Kasumi-1 (cell line): ENCODE results near the gene BARD1.
A peak's percentile ranks its signal among the peaks of the same experiment; 100 is the strongest.
"Not testable (repeated sequence)": the region's sequence is repeated elsewhere in the genome, so short reads cannot be mapped to it uniquely, and the experiment has no call there.

Experiments
- DNase-seq, 2 experiments: peaks; one replicate each; lab custom pipeline; 2025; lab: John Stamatoyannopoulos, UW

BARD1 gene

DNA sequence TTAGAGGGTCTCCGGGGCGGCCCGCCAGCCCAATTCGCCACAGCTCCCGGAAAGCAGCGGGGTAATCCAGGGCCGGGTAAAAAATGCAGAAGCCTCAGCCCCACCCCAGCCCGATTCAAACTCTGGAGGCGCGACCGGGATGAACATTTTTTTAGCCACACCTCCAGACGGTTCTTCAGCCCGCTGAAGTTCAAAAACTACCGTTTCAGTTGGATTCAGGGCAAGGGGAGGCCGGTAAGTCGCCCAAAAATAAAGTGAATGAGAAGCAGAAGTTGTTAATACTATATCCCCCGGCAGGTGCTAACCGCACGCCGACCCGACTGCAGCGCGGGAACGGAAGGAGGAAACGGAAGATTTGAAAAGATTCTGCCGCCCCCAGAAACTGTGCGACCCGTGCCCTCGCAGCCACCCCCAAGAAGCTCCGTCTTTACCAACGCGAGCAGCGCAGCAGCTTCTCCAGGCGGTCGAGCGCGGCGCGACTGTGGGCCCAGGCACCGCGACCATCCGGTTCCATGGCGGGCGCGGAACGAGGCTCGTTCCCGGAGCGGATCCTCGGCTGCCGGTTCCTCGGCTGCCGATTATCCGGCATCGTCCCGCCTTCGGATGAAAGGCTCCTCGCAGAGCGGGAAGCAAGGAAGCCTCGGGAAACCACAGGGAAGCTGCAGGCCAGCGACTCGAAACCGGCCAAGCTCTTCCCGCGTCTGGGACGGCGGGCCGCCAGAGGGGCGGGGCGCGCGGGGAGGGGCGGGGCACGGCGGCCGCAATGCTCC lies at the start of gene BARD1:
BARD1 (minus strand) TSS at position 703 of the 770 bp plus-strand sequence; CDS start at position 589, 114 bp downstream.
- peak; percentile 33 to 55 for DNase-seq

DNA sequence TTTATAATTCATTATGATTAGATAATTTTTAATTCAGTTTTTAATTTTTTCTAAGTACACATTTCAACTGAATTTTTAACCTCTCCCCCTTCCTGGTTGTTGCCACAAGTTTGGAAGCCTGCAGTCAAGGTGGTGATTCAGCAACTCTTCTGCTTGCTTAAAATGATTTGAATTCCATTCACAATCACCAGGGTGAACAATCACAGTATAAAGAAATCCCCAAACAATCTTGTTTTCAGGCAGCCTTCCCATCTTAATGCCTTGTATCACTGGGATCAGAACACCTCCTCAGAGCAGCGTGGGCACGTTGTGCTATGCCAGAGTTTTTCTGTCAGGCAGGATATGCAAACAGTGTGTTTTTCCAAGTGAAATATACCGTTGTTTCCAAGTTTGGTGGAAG lies 46.7 kb upstream of the BARD1 start:
- DNase-seq: no peak

DNA sequence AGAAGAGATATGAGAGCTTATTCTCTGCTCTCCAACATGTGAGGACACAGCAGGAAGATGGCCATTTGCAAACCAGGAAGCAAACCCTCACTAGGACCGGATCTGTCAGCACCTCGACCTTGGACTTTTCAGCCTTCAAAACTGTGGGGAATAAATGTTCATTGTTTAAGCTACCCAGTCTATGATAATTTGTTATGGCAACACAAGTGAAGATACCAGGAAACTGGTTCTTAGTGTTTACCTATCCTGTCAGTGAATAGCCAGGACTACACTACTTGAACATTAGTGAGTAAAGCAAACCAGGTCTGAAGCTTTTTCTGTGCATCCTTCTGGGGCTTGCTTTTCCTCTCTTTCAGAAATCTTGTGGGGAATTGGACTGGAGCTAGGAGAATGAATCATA lies 44.4 kb upstream of the BARD1 start:
- DNase-seq: no peak

DNA sequence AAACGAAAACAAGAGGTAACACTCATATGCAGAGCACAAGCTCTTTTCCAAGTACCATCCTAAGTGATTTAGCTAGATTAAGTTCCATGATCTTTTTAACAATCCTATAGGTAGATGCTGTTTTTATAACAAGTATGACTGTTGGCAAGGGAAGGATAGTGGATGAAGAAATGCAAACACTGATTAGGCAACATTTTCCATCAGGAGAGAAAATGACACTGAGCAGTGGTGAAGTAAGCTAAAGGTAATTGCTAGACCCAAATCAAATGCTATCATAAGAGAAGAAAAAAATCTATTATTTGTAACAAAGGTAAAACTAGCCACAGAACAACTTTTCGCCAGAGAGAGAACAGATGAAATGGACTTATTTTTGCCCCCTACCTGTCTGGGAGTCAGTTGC lies 34.3 kb upstream of the BARD1 start:
- no peak for DNase-seq

DNA sequence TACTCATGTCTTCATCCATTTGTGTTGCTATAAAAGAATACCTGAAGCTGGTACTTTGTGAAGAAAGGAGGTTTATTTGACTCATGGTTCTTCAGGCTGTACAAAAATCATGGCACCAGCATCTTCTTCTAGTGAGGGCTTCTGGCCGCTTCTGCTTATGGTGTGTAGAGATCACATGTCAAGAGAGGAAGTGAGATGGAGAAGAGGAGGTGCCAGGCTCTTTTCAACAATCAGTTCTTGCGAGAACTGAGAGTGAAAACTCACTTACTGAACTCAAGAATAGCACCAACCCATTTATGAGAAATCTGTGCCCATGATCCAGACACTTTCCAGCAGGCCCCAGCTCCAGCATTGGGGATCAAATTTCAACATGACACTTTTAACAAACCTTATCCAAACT lies 30.0 kb upstream of the BARD1 start:
- peak in 1 of 2 experiments; percentile 0 for DNase-seq

DNA sequence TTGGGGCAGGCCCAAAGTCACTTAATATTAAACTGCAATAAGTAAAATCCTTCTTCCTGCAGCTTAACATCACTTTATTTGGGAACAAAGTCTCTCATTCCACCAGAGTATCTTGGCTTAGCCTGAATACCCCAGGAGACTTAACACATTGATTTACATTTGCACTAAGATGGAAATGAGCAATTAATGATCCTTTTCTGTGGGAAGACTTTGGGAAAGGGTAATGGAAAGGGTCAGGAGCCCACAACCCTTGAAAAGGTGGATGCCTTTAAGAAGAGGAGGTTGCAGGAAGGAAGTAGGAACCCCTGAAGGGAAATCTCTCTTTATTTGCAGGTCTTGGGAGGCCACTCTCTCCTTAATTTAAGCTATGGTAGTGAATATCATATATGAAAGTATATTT lies 28.0 kb upstream of the BARD1 start:
- no peak for DNase-seq

DNA sequence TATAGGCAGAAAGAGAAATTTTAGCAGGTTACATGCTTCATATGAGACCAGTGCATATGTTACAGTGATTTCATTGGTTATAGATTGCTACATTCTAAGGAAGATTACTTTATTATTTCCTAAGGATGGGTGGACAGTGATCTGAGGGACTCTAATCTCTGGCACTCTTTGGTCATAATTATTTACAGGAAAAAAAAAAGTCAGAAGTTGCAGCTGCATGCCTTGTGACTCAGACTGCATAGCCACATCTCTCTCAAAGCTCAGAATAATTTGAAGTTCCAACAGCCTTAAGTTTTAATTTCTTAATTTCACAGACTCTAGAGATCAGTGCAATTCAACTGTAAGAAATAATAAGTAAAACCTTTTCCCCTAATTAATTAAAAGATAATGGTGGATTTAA lies 27.1 kb upstream of the BARD1 start:
- DNase-seq: no peak

DNA sequence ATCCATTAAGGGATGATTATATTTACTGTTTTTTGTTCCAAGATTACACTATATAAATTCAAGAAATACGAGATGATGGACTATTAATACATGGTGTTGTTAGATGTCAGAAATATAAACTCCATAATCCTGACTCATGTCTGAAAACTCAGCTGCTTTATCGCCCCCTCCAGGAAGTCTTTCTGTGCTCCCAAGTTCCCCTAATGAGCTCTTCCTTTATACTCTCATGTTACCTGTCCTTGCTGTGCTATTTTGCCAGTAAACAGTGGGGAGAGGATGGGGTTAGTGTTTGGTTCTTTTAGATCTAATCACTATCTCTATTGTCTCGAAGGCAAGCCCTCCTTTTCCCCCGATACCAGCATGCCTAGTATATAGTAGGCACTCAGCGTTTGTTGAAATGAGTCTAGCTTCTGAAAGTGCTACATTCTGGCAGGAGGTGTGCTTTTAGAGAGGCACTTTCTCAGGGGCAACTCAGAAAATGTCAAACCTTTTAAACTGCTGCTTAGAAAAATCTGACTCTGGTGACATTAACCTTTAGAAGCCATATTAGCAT lies 21.4 kb upstream of the BARD1 start:
- DNase-seq: peak; percentile 12 to 17

DNA sequence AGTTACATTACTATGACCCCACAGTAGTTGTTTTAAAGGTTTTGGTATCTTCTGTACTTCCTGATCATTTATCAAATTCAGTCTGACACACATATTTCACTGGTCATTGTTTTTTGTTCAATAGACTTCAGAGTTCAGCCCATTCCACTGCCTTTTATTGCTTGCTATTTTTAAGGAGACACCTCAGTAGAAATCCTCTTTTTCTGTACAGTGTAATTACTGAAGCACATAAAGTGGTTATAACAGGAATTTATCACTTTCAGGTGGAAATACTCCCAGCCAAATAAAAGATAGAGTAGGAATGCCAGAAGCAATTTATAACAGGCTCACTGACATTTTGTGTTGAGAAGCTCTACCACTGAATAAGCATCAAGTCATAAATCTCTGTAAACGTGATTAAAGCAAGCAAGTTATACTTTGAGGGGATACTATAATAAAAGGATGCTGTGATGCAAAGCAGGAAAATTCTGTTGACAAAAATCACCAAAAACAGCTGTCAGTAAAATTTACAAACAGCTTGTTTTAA lies 6.6 kb upstream of the BARD1 start:
- DNase-seq: no peak

DNA sequence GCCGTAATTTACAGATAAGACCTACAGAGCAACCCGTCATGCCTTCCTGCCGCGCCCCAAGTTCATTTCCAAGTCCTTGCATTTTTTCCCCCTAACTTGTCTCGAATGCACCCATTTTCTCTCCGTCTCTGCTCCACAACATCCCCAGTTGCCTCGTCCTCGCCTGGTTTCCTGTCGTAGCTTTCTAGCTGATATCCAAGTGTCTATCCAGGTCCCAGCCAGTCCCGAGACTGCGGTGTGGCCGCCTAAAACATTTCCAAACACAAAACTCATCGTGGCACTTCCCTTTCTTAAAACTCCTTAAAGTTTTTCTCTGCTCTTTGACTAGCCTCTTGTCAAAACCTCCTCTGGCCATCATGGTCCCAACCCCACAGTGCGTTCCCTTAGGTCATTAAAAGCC lies 1.2 kb upstream of the BARD1 start:
- peak; percentile 5 to 26 for DNase-seq

DNA sequence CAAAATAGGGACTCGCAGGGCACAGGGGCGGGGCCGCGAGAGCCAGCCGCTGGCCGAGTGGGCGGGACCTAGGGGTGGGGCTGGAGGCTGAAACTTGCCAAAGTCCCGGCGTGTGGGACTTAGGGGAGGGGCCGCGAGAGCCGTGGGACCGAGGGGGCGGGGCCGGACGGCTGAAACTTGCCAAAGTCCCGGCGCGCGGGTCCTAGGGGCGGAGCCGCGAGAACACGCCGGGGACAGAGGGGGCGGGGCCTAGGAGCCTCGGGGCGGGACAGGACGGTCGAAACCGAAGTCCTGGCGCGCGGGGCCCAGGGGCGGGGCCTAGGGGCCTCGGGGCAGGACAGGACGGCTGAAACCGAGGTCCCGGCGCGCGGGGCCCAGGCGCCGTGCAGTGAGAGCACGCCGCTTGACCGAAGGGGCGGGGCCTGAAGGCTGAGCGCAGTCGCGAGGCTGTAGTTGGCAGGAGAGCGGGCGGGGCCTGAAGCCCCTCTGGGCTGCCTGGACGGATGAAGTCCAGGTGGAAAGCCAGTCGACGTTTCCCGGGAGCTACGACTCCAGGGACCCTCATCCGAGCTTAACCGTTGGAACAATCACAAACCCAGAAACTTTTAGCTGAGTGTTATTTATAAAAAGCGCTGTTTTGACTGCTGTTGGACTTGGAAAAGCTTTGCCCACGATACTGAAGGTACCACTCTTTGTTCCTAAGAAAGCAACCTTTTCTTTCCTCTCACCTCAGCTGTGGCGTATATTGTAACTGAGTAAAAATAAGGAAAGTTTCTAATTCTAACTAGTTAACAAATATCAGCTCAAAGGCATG lies 475 bp upstream of the BARD1 start:
- peak; percentile 70 to 79 for DNase-seq

DNA sequence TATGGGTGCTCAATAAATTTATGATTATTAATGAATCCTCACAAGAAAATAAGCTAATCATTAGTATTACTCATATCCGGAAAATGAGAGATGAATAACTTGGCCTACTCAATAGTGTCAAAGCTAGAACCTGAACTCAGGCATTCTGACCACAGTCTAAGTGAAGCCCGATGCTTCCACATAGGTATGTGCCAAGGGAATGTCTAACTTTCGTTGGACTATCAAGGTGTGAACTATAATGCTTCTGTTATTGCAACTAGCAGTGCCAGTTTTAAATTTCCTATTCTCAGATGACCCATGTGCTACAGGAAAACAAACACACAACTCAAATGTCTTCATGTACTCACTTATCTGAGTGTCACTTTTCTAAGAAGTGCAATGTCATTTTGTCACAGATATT lies 1.8 kb downstream of the BARD1 start:
- DNase-seq: no peak

DNA sequence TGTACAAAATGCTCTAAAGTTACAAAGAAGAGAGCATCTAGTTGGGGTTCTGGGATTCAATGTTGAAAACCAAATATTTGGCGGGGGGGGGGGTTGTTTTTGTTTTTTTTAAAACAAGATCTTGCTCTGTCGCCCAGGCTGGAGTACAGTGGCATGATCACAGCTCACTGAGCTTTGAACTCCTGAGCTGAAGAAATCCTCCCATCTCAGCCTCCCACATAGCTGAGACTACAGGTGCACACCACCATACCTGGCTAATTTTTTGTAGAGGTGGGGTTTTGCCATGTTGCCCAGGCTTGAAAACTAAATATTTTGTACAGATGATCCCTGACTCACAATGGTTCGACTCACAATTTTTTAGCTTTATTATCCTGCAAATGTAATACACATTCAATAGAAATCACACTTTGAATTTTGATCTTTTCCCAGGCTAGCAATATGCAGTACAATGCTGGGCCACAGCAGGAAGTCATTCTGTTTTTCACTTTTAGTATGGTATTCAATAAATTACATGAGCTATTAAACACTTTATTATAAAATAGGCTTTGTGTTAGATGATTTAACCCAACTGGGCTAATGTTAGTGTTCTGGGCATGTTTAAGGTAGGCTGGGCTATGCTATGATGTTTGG lies 7.6 kb downstream of the BARD1 start:
- no peak for DNase-seq

DNA sequence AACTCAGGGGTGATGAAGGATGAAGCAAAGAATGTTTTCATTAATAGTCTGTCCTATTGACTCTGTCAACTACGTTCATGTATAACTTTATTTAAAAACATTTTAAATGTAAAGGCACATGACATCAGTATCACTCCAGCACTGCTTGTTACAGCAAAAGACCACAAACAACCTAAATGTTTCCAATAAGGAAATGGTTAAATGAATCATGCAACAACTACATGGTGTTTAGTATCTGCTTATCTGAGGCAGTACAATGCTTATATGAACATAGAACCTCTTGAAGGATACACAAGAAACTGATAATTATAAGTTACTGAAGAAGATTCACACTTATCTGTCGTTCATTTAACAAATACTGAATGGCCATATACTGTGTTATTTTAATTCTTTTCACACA lies 8.4 kb downstream of the BARD1 start:
- DNase-seq: no peak

DNA sequence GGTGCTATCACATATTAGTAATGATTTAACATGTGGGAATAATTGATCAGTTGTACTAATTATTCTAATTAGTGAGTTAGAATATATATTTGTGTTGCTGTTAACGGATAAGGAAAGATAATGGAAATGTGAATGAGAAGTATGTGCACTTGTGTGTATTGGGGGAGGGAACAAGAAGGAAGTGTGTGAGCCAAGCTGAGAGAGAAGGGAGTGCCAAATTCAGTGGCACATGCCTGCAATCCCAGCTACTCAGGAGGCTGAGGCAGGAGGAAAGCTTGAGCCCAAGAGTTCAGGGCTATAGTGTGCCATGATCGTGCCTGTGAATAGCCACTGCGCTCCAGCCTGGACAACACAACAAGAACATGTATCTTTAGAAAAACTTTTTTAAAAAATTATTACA lies 9.3 kb downstream of the BARD1 start:
- no peak for DNase-seq

DNA sequence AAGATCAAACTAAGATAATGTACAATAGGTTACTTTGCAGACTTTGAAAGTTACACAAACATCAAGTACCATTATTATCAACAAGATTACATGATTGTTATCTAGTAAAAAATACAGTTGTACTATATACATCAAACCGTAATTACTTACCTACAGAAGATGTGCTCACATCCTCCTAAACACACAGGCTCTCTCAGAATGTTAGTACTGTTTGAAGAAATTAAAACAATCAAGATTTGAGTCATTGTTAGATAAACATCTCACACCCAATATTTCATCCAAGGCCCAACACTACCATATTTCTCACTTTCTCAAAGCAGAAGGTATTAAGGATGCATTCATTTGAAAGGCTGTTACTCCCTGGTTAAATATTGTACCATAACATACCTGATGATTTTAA lies 12.6 kb downstream of the BARD1 start:
- no peak for DNase-seq

DNA sequence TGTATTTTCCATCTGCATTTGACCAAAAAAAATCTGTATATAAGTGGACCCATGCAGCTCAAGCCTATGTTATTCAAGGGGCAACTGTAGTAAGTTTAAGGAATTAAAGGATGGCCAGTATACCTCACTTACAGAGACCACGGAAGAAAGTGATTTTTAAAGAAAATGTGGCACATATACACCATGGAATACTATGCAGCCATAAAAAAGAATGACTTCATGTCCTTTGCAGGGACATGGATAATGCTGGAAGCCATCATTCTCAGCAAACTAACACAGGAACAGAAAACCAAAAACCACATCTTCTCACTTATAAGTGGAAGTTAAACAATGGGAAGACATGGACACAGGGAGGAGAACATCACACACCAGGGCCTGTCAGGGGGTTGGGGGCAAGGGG lies 26.3 kb downstream of the BARD1 start:
- not testable (repeated sequence) for DNase-seq

DNA sequence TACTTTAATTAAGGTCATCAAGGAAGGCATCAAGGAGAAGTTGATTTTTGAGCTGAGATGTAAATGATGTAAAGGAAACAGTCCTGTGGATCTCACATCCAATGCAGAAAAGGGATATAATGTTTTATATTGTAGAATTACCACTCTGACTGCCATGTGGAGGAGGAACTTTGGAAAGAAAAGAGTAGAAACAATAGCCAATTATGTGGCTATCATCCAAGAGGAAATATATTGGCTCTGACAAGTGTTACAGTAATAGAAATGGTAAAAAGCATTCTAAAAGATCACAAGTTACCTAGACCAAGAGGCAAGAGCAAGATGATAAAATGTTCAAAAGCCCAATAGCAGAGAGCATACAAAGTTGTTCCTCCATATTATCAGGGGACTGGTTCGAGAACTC lies 26.8 kb downstream of the BARD1 start:
- no peak for DNase-seq

DNA sequence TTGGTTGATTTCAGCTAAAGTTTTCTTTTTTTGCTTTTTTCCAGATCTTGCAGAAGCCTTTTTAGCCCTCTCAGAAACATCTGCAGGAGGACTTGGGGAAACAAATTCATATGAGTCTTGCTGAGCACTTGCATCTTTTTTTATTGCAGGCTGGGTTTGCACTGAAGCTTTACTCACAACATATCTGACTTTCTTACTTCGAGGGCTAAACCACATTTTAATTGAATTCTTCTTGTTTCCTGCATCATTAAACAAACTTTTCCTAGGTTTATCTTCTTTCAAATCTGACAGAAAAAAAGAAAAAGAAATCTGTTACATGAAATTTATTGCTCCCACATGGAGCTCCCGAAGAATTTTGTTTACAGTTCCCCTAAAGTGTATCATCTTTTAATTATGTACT lies 28.3 kb downstream of the BARD1 start:
- no peak for DNase-seq

DNA sequence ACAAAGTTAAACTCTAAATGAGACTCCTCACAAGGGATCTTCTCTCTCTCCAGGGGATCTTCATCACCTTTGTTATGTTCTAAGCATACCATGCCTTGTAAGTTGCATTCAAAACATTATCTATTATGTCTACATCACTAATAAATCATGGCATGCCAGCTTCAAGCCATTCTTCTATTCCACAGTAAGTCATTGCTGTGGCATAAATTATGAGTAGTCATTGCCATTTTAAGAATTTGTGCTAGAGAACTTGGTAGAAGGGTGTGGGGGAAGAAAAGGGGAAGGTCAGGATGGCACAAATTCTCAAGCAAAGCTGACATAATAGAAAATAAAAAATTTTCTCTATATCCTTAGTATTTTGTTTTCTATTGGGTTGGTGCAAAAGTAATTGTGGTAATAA lies 33.5 kb downstream of the BARD1 start:
- no peak for DNase-seq

DNA sequence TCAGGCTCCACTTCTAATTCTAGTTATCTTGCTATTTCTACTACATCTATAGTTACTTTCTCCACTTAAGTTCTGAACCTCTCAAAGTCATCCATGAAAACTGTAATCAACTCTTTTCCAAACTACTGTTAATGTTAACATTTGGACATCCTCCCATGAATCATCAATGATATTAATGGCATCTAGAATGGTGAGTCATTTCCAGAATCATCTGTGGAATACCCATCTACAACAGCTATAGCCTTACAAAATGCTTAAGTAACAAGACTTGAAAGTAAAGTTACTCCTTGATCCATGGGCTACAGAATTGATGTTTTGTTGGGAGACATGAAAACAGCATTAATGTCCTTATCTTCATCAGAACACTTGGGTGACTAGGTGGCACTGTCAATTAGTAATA lies 35.4 kb downstream of the BARD1 start:
- no peak for DNase-seq

DNA sequence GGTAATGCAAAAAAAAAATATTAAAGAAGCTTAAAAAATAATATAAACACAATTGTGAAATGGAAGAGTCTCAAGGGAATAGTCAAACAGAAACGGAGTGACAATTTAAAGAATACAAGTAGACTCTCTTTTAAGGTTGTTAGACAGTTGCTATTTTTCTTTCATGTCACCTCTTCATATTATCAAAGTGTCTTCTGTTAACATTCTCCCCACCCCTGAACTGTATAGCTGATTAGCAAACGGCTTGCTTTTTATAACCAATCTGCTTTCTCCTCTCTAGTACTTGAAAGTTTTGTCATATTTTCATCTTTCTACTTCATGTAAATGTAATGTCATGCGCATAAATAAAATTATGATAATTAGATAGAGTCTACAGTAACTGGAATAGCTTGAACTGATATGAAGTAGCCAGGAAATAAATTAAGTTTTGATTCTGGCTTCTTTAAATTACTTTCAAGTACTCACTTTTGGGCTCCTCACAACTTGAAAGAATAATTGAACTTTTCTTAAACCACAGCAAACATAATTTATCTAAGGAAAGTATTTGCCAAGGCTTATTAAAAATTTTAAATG lies 37.0 kb downstream of the BARD1 start:
- no peak for DNase-seq
